GM12878 (cell line): ENCODE data around the gene NPRL2. TPM values are rescaled to one million over a fixed set of nuclear protein-coding genes. Genes with fewer than 3 reads are reported as not detected.

Experiments
- ATAC-seq: fragments of 200-7000 bp; cut with Tn5 transposase; 3 replicates; pipeline ENCODE4 v1.9.1; 2020; ENCODE audit warnings: mild to moderate bottlenecking, moderate library complexity
- BruUV-seq: library from RNA; stranded (reverse); fragments of 400-500 nt; replicated peaks from 2 replicates; lab custom pipeline; 2021; lab: Mats Ljungman, UMichigan
- CTCF ChIA-PET: fragments of 300-600 bp; sonication (Branson Sonifier 250); formaldehyde crosslinking; extraction: SDS; loops from one replicate; lab custom pipeline; 2021; ENCODE audit warnings: inconsistent platforms; lab: Yijun Ruan, JAX
- POLR2A ChIA-PET: fragments of 350-600 bp; formaldehyde crosslinking; extraction: SDS; loops from one replicate; lab custom pipeline; 2021; ENCODE audit warnings: inconsistent platforms; lab: Charles Lee
- RAD21 ChIA-PET: fragments of 300-600 bp; sonication (Branson Sonifier 250); formaldehyde crosslinking; loops from one replicate; lab custom pipeline; 2023; ENCODE audit warnings: antibody characterized with exemption; ENCODE audit not compliant: unreplicated experiment; lab: Charles Lee
- SMC1A ChIA-PET: fragments of 300-600 bp; sonication (Branson Sonifier 250); formaldehyde crosslinking; loops from one replicate; lab custom pipeline; 2023; ENCODE audit not compliant: unreplicated experiment, uncharacterized antibody; lab: Charles Lee
- DNase-seq: peaks from one replicate; pipeline ENCODE4 v3.0.0-alpha.2; 2011; ENCODE audit warnings: low read depth, low spot score
- FAIRE-seq: peaks from 3 replicates; lab custom pipeline; 2011; peaks lifted over from hg19 to GRCh38; lab: Jason Lieb, UNC
- H2AFZ ChIP-seq: 2 replicates; pipeline ENCODE4 v1.6.0; 2011; ENCODE audit warnings: low read depth, low read length, control low read depth; ENCODE audit not compliant: control insufficient read depth
- H3K27ac ChIP-seq: 2 replicates; pipeline ENCODE4 v1.5.1; 2011; ENCODE audit warnings: control low read depth; ENCODE audit not compliant: control insufficient read depth, insufficient read depth
- H3K27me3 ChIP-seq, 2 experiments: replicated peaks in 1 of 2; 2 replicates each; pipeline versions ENCODE4 v1.6.0 to v1.6.1; 2011; ENCODE audit warnings: low read length in 1 of 2; ENCODE audit not compliant: control insufficient read depth in 2 of 2, insufficient read depth in 2 of 2
- H3K36me3 ChIP-seq, 2 experiments: 2 replicates each; pipeline ENCODE4 v1.5.1; 2011; ENCODE audit warnings: low read length in 1 of 2; ENCODE audit not compliant: control insufficient read depth in 2 of 2, insufficient read depth in 2 of 2
- H3K4me1 ChIP-seq: 2 replicates; pipeline ENCODE4 v1.6.1; 2011; ENCODE audit warnings: mild to moderate bottlenecking, low read length, moderate library complexity, mixed read lengths; ENCODE audit not compliant: control insufficient read depth, insufficient read depth
- H3K4me2 ChIP-seq: 2 replicates; pipeline ENCODE4 v1.6.0; 2011; ENCODE audit warnings: control low read depth; ENCODE audit not compliant: control insufficient read depth, insufficient read depth
- H3K4me3 ChIP-seq: fragments of 200-600 bp; sonication (generic); 2 replicates; pipeline ENCODE4 v1.5.1; 2016
- H3K79me2 ChIP-seq: 2 replicates; pipeline ENCODE4 v1.6.0; 2011; ENCODE audit warnings: low read length; ENCODE audit not compliant: control insufficient read depth, insufficient read depth
- H3K9ac ChIP-seq: 2 replicates; pipeline ENCODE4 v1.8.0; 2011; ENCODE audit warnings: low read length, control low read depth, mixed read lengths; ENCODE audit not compliant: control insufficient read depth, insufficient read depth
- H3K9me3 ChIP-seq: replicated peaks from 3 replicates; pipeline ENCODE4 v1.5.1; 2011; ENCODE audit warnings: mild to moderate bottlenecking, low read length; ENCODE audit not compliant: control insufficient read depth, insufficient read depth
- H4K20me1 ChIP-seq: 2 replicates; pipeline ENCODE4 v1.6.0; 2011; ENCODE audit not compliant: control insufficient read depth, insufficient read depth
- BCL11A ChIP-seq: IDR thresholded peaks from 2 replicates; pipeline ENCODE4 v1.6.1; 2011; ENCODE audit warnings: low read depth, low read length
- EZH2 ChIP-seq: IDR thresholded peaks from 2 replicates; pipeline ENCODE4 v1.6.1; 2012; ENCODE audit warnings: low read depth, mild to moderate bottlenecking, control low read depth, inconsistent platforms, low read length, borderline replicate concordance; ENCODE audit not compliant: control insufficient read depth
- MYB ChIP-seq: fragments of 150-350 bp; IDR thresholded peaks from 2 replicates; pipeline ENCODE4 v1.6.1; 2014; ENCODE audit warnings: mild to moderate bottlenecking, low read depth, low read length, borderline replicate concordance
- NR2C1 ChIP-seq: fragments of 450-650 bp; IDR thresholded peaks from 2 replicates; pipeline ENCODE4 v1.6.1; 2017; ENCODE audit warnings: antibody characterized with exemption, mild to moderate bottlenecking, moderate library complexity
- RAD51 ChIP-seq: fragments of 450-650 bp; IDR thresholded peaks from 2 replicates; pipeline ENCODE4 v1.6.1; 2016; ENCODE audit warnings: moderate library complexity, mild to moderate bottlenecking, inconsistent platforms
- SP1 ChIP-seq: IDR thresholded peaks from one replicate; pipeline ENCODE4 v1.6.1; 2011; ENCODE audit warnings: low read depth, low read length
- STAT3 ChIP-seq: IDR thresholded peaks from 2 replicates; pipeline ENCODE4 v1.6.1; 2011; ENCODE audit warnings: low read depth, low read length, improper control_type of control experiment
- TAF1 ChIP-seq: IDR thresholded peaks from 2 replicates; pipeline ENCODE4 v1.6.1; 2011; ENCODE audit warnings: mild to moderate bottlenecking, low read depth, low read length, borderline replicate concordance
- WGBS: methylation state at CpG from one replicate; pipeline ENCODE4 v1.1.6; 2016; ENCODE audit warnings: low lambda C conversion rate; ENCODE audit not compliant: insufficient replicate concordance, insufficient coverage; ENCODE audit errors: missing lambda C conversion rate; 5-methylcytosine and 5-hydroxymethylcytosine counted together
- in situ Hi-C: fragments of 300-500 bp; cut with MboI; formaldehyde crosslinking; loops from 9 replicates; pipeline ENCODE4 v1.14.3; 2018; ENCODE audit warnings: mixed read lengths
- intact Hi-C: fragments of 100-400 bp; cut with micrococcal nuclease; formaldehyde crosslinking; loops from one replicate; pipeline ENCODE4 v1.14.2; 2022; ENCODE audit not compliant: unreplicated experiment
- polyA plus RNA-seq, 11 experiments: library from polyadenylated mRNA; depleted of rRNA in 4 of 11; unstranded in 6 of 11; stranded (reverse) in 5 of 11; fragments of >200 nt; fragmentation: Nextera tagmentation in 4 of 11; fragmentation: Illumina TruSeq in 1 of 11; extraction: Ambion mirVana in 4 of 11; extraction: Trizol in 1 of 11; gene quantifications; 1 replicate in 1 of 11; 2 replicates in 10 of 11; pipeline versions ENCODE4 v1.2.1 to v1.2.3, GENCODE V29; 2011 to 2016; ENCODE audit warnings: inconsistent platforms in 2 of 11, missing spikeins in 2 of 11, low read depth in 1 of 11
- total RNA-seq, 4 experiments: library from RNA; depleted of rRNA in 3 of 4; stranded (reverse); fragments of >200 nt in 3 of 4; fragmentation: Illumina TruSeq in 1 of 4; extraction: Trizol in 1 of 4; gene quantifications; 2 replicates each; pipeline versions ENCODE4 v1.2.1 to v1.2.3, GENCODE V29; 2013 to 2021
- TF ChIP-seq, protein P1 (sequence below): IDR thresholded peaks from 2 replicates; pipeline ENCODE4 v1.6.1; 2012; ENCODE audit warnings: low read depth, low read length, improper control_type of control experiment
- TF ChIP-seq, protein P2 (sequence below): fragments of 450-650 bp; IDR thresholded peaks from 2 replicates; pipeline ENCODE4 v1.6.1; 2014; ENCODE audit warnings: mild to moderate bottlenecking
- TF ChIP-seq, protein P3 (sequence below): IDR thresholded peaks from 2 replicates; pipeline ENCODE4 v1.6.1; 2011; ENCODE audit warnings: borderline replicate concordance, low read depth, mild to moderate bottlenecking, moderate library complexity, mixed read lengths, low read length; ENCODE audit not compliant: insufficient read depth; ENCODE audit errors: extremely low read length

NPRL2 gene
- total and polyA plus RNA-seq, 10 of the 15 experiments (the other 5 are each of a cell fraction or from before 2014, with no cell fraction given), result 17.8 to 54.2 (median 32.9) TPM

DNA sequence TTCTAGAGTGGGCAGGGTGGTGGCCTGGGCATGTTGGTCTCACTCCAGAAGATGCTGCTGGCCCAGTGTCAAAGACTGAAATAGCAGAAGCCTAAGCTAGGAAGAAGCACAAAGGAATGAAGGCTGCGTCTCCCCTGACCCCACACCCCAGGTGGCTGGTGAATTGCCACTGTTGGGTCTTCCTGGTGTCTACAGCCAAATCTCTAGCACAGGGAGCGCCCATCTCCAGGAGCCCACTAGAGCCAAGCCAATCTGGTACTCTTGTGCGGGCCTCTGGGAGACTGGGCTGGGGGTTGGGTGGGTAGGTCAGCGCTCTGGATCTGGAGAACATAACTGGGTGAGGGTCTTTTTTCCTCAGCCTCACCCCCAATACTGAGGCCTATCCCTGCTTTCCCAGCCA lies 23.4 kb downstream of the NPRL2 start:
- SMC1A ChIA-PET, result interaction anchor here (1.1 to 1.9 kb wide), 3 partner anchors 10 to 28 kb away, joined by 3 to 20 read pairs (median 4); partner anchors contain the start of genes HYAL3 and NAA80
- RAD21 ChIA-PET, result interaction anchor here (1.4 to 3.4 kb wide), 3 partner anchors 10 to 28 kb away, joined by 3 to 21 read pairs (median 8); partner anchors contain the start of genes HYAL3 and NAA80
- intact Hi-C loops, result no loop called here
- H3K79me2 ChIP-seq, result peaks cover 14% of the 10 kb centered on the region
- WGBS, result 57% methylated on average over 4 of the region's 4 CpGs
- no peak for TF ChIP-seq BCL11A
- no peak for TF ChIP-seq SP1
- no peak for TF ChIP-seq NR2C1
- TF ChIP-seq MYB, result no peak
- TF ChIP-seq, protein P1, sequence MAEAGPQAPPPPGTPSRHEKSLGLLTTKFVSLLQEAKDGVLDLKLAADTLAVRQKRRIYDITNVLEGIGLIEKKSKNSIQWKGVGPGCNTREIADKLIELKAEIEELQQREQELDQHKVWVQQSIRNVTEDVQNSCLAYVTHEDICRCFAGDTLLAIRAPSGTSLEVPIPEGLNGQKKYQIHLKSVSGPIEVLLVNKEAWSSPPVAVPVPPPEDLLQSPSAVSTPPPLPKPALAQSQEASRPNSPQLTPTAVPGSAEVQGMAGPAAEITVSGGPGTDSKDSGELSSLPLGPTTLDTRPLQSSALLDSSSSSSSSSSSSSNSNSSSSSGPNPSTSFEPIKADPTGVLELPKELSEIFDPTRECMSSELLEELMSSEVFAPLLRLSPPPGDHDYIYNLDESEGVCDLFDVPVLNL, result no peak
- TF ChIP-seq TAF1, result no peak
- TF ChIP-seq, protein P2, sequence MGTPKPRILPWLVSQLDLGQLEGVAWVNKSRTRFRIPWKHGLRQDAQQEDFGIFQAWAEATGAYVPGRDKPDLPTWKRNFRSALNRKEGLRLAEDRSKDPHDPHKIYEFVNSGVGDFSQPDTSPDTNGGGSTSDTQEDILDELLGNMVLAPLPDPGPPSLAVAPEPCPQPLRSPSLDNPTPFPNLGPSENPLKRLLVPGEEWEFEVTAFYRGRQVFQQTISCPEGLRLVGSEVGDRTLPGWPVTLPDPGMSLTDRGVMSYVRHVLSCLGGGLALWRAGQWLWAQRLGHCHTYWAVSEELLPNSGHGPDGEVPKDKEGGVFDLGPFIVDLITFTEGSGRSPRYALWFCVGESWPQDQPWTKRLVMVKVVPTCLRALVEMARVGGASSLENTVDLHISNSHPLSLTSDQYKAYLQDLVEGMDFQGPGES, result no peak
- no peak for TF ChIP-seq STAT3
- no peak for TF ChIP-seq RAD51
- TF ChIP-seq, protein P3, sequence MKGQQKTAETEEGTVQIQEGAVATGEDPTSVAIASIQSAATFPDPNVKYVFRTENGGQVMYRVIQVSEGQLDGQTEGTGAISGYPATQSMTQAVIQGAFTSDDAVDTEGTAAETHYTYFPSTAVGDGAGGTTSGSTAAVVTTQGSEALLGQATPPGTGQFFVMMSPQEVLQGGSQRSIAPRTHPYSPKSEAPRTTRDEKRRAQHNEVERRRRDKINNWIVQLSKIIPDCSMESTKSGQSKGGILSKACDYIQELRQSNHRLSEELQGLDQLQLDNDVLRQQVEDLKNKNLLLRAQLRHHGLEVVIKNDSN, result no peak
- no peak for TF ChIP-seq EZH2
- TF ChIP-seq, all 136 proteins: peak for 0
- CTCF ChIA-PET, result interaction anchor here (1.0 to 2.0 kb wide), 5 partner anchors 9 to 80 kb away, joined by 3 to 12 read pairs (median 5); partner anchors contain the start of genes HYAL3 and NAA80
- no peaks in the 10 kb centered on the region for H4K20me1 ChIP-seq
- no peak overlapping the region for H2AFZ ChIP-seq
- peaks cover 5% of the 10 kb centered on the region for H3K4me1 ChIP-seq
- peak overlapping the region; percentile 93 for H3K4me2 ChIP-seq
- peaks cover 16 to 25% of the 10 kb centered on the region in 2 experiments for H3K36me3 ChIP-seq
- POLR2A ChIA-PET, result interaction anchor here (0.6 to 3.0 kb wide), 4 partner anchors 11 to 47 kb away, joined by 7 to 58 read pairs (median 13); partner anchors contain the start of genes CYB561D2, HYAL3, NAA80 and NPRL2
- peak overlapping the region; percentile 98 for H3K9ac ChIP-seq
- DNase-seq, result no peak
- in situ Hi-C loops, result no loop called here
- peak overlapping the region; percentile 90 for H3K4me3 ChIP-seq
- H3K27ac ChIP-seq, result peak overlapping the region; percentile 69; the same call in 1 of the 2 replicates
- no peaks in the 10 kb centered on the region for H3K27me3 ChIP-seq
- FAIRE-seq, result no peak
- no peak for ATAC-seq
- H3K9me3 ChIP-seq, result no peaks in the 10 kb centered on the region
- no TSS peak for BruUV-seq
